Hepatocyte (in vitro differentiated cells): ENCODE results near the gene ZNF576.

Experiments used
- EZH2 ChIP-seq: fragments of 200-600 bp; sonication (generic); IDR thresholded peaks from 2 replicates; pipeline ENCODE4 v1.6.1; 2016; ENCODE audit warnings: antibody characterized with exemption, mild to moderate bottlenecking, borderline replicate concordance
- EZH2phosphoT487 ChIP-seq: fragments of 200-600 bp; sonication (generic); IDR thresholded peaks from one replicate; pipeline ENCODE4 v1.6.1; 2018; ENCODE audit warnings: antibody characterized with exemption, mild to moderate bottlenecking, low read depth, moderate library complexity; ENCODE audit not compliant: unreplicated experiment, severe bottlenecking
- TF ChIP-seq, protein P1 (sequence below): fragments of 200-600 bp; sonication (generic); IDR thresholded peaks from 2 replicates; pipeline ENCODE4 v1.5.1; 2016; ENCODE audit warnings: antibody characterized with exemption, mild to moderate bottlenecking; ENCODE audit not compliant: poor library complexity

DNA sequence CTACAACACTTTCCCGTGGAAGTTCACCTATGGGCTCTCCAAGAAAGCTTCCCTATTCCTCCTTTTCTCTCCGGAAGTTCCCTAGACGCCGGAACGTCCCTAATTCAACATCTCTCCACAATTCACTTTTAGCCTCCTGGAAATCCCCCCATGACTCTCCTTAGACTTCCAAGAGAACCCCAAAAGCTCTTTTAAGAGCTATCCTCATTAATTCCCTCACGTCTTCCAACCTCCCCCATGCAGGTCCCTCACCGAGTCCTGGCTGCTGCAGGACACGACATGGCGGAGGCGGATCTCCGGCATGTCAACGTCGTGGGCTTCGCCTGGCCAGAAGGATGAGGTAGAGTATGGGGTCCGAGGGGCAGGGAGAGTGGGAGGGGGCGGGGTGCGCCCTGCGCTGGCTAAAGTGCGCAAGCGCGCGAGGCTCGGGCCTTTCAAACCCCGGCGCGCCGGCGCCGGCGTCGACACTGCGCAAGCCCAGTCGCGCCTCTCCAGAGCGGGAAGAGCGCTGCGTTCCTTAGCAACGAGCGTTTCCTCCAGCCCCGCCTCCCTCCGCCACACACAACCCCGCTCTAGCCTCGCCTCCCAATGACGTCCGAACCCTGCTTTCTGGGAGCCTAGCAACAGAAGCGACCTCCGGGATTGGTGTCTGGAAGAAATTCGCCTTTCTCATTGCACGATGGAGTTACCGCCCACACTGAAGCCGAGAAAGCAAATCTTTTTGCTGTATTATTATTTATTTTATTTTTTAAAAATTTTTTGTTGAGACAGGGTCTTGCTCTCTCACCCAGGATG lies 21.0 kb upstream of the ZNF576 start, which contains the start of the genes PINLYP and XRCC1:
- TF ChIP-seq, protein P1, sequence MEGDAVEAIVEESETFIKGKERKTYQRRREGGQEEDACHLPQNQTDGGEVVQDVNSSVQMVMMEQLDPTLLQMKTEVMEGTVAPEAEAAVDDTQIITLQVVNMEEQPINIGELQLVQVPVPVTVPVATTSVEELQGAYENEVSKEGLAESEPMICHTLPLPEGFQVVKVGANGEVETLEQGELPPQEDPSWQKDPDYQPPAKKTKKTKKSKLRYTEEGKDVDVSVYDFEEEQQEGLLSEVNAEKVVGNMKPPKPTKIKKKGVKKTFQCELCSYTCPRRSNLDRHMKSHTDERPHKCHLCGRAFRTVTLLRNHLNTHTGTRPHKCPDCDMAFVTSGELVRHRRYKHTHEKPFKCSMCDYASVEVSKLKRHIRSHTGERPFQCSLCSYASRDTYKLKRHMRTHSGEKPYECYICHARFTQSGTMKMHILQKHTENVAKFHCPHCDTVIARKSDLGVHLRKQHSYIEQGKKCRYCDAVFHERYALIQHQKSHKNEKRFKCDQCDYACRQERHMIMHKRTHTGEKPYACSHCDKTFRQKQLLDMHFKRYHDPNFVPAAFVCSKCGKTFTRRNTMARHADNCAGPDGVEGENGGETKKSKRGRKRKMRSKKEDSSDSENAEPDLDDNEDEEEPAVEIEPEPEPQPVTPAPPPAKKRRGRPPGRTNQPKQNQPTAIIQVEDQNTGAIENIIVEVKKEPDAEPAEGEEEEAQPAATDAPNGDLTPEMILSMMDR: no peak
- TF ChIP-seq EZH2 (no peak), EZH2phosphoT487 (no peak)
